HepG2 (cell line): Measurements from ENCODE around the gene TNFSF9. TPM values are rescaled to one million over a fixed set of nuclear protein-coding genes. Genes with fewer than 3 reads are reported as not detected.

Experiments used
- ATAC-seq: fragments of 200-7000 bp; cut with Tn5 transposase; 3 replicates; pipeline ENCODE4 v1.9.1; 2020; ENCODE audit warnings: mild to moderate bottlenecking, moderate library complexity
- BruUV-seq: library from RNA; stranded (reverse); fragments of 400-500 nt; replicated peaks from 2 replicates; lab custom pipeline; 2021; lab: Mats Ljungman, UMichigan
- CTCF ChIA-PET: fragments of 300-600 bp; formaldehyde crosslinking; extraction: SDS; loops from one replicate; lab custom pipeline; 2021; ENCODE audit warnings: low total read pairs, inconsistent platforms, low intra/inter-chr PET ratio; lab: Yijun Ruan, JAX
- POLR2A ChIA-PET: fragments of 350-600 bp; sonication (Branson Sonifier 250); formaldehyde crosslinking; loops from one replicate; lab custom pipeline; 2020; ENCODE audit warnings: antibody characterized with exemption, inconsistent platforms; lab: Yijun Ruan, JAX
- DNase-seq: peaks from one replicate; pipeline ENCODE4 v3.0.0-alpha.2; 2015; ENCODE audit warnings: low spot score
- FAIRE-seq: peaks from 3 replicates; lab custom pipeline; 2011; peaks lifted over from hg19 to GRCh38; lab: Jason Lieb, UNC
- H2AFZ ChIP-seq: one replicate; pipeline ENCODE4 v1.6.1; 2011; ENCODE audit warnings: low read length, inconsistent platforms
- H3K27ac ChIP-seq: fragments of 300-600 bp; 3 replicates; pipeline ENCODE4 v1.8.0; 2011; ENCODE audit warnings: mixed run types, mild to moderate bottlenecking, mixed read lengths, low read length, inconsistent platforms; ENCODE audit not compliant: insufficient read depth; ENCODE audit errors: extremely low read length
- H3K27me3 ChIP-seq, 2 experiments: fragments of 200-600 bp in 1 of 2; 2 replicates in 1 of 2; 3 replicates in 1 of 2; pipeline versions ENCODE4 v1.6.0 to v1.8.0; 2011; ENCODE audit warnings: low read length in 2 of 2, mild to moderate bottlenecking in 2 of 2, moderate library complexity in 2 of 2, inconsistent platforms in 1 of 2; ENCODE audit not compliant: insufficient read depth in 2 of 2, control insufficient read depth in 1 of 2
- H3K36me3 ChIP-seq, 2 experiments: fragments of 200-600 bp in 1 of 2; replicated peaks in 1 of 2; 2 replicates in 1 of 2; 3 replicates in 1 of 2; pipeline versions ENCODE4 v1.5.1 to v1.8.0; 2011; ENCODE audit warnings: low read length in 2 of 2, inconsistent platforms in 1 of 2; ENCODE audit not compliant: insufficient read depth in 2 of 2, control insufficient read depth in 1 of 2
- H3K4me1 ChIP-seq: 2 replicates; pipeline ENCODE4 v1.5.1; 2012; ENCODE audit warnings: low read length, inconsistent platforms; ENCODE audit not compliant: insufficient read depth
- H3K4me2 ChIP-seq: 2 replicates; pipeline ENCODE4 v1.6.0; 2011; ENCODE audit warnings: low read depth, low read length, inconsistent platforms
- H3K4me3 ChIP-seq, 3 experiments: fragments of 200-600 bp in 1 of 3; sonication (generic), shearing (Covaris generic) in 1 of 3; replicated peaks in 1 of 3; 2 replicates each; pipeline ENCODE4 v1.5.1; 2011 to 2016; ENCODE audit warnings: low read length in 3 of 3, inconsistent platforms in 2 of 3, low read depth in 2 of 3, mild to moderate bottlenecking in 2 of 3, control low read depth in 1 of 3, mixed read lengths in 1 of 3; ENCODE audit not compliant: insufficient read depth in 1 of 3
- H3K79me2 ChIP-seq: one replicate; pipeline ENCODE4 v1.6.1; 2011; ENCODE audit warnings: low read length, inconsistent platforms; ENCODE audit not compliant: insufficient read depth
- H3K9ac ChIP-seq: 2 replicates; pipeline ENCODE4 v1.6.0; 2011; ENCODE audit warnings: mild to moderate bottlenecking, low read depth, low read length, inconsistent platforms; ENCODE audit not compliant: insufficient read depth
- H3K9me3 ChIP-seq: 2 replicates; pipeline ENCODE4 v1.5.1; 2012; ENCODE audit warnings: mild to moderate bottlenecking, low read length
- H4K20me1 ChIP-seq: 2 replicates; pipeline ENCODE4 v1.6.0; 2011; ENCODE audit warnings: inconsistent platforms, mild to moderate bottlenecking, low read length, moderate library complexity; ENCODE audit not compliant: insufficient read depth
- GABPB1 ChIP-seq: IDR thresholded peaks from 2 replicates; pipeline ENCODE4 v1.6.1; 2016; ENCODE audit warnings: mild to moderate bottlenecking, missing genetic modification reagents, moderate library complexity, missing compliant biosample characterization
- IKZF4 ChIP-seq: sonication (generic); formaldehyde crosslinking; IDR thresholded peaks from 2 replicates; pipeline ENCODE4 v1.5.1; 2020; ENCODE audit warnings: borderline replicate concordance, mild to moderate bottlenecking, low read depth, missing genetic modification reagents; ENCODE audit errors: not compliant biosample characterization
- MED13 ChIP-seq: sonication (generic); formaldehyde crosslinking; IDR thresholded peaks from 2 replicates; pipeline ENCODE4 v1.5.0; 2020; ENCODE audit warnings: missing genetic modification reagents
- MIER3 ChIP-seq: IDR thresholded peaks from 2 replicates; pipeline ENCODE4 v1.6.1; 2016; ENCODE audit warnings: missing compliant biosample characterization, borderline replicate concordance
- NCOA5 ChIP-seq: sonication (generic); formaldehyde crosslinking; IDR thresholded peaks from 2 replicates; pipeline ENCODE4 v1.4.0; 2020; ENCODE audit warnings: missing genetic modification reagents
- NKX3-1 ChIP-seq: sonication (generic); formaldehyde crosslinking; IDR thresholded peaks from 2 replicates; pipeline ENCODE4 v1.5.0; 2020; ENCODE audit warnings: missing genetic modification reagents
- RBAK ChIP-seq: sonication (generic); formaldehyde crosslinking; IDR thresholded peaks from 2 replicates; pipeline ENCODE4 v1.5.1; 2020; ENCODE audit warnings: mild to moderate bottlenecking, missing genetic modification reagents
- SMYD3 ChIP-seq: sonication (generic); formaldehyde crosslinking; IDR thresholded peaks from 2 replicates; pipeline ENCODE4 v1.8.1; 2023; ENCODE audit warnings: mild to moderate bottlenecking, missing genetic modification reagents
- ZNF121 ChIP-seq: sonication (generic); formaldehyde crosslinking; IDR thresholded peaks from 2 replicates; pipeline ENCODE4 v1.5.0; 2020; ENCODE audit warnings: mild to moderate bottlenecking, missing genetic modification reagents
- ZNF260 ChIP-seq: sonication (generic); formaldehyde crosslinking; IDR thresholded peaks from 2 replicates; pipeline ENCODE4 v1.4.0; 2020; ENCODE audit warnings: missing genetic modification reagents, low read depth, mild to moderate bottlenecking, borderline replicate concordance
- ZNF329 ChIP-seq: sonication (generic); formaldehyde crosslinking; IDR thresholded peaks from 2 replicates; pipeline ENCODE4 v1.9.0; 2021; ENCODE audit warnings: low read depth, mild to moderate bottlenecking, missing genetic modification reagents
- ZNF75D ChIP-seq: sonication (generic); formaldehyde crosslinking; IDR thresholded peaks from 2 replicates; pipeline ENCODE4 v1.8.1; 2023; ENCODE audit warnings: missing genetic modification reagents, mild to moderate bottlenecking, borderline replicate concordance
- ZNF770 ChIP-seq: sonication (generic); formaldehyde crosslinking; IDR thresholded peaks from 2 replicates; pipeline ENCODE4 v1.5.0; 2020; ENCODE audit warnings: mild to moderate bottlenecking, missing genetic modification reagents
- ZNF83 ChIP-seq: sonication (generic); formaldehyde crosslinking; IDR thresholded peaks from 2 replicates; pipeline ENCODE4 v1.4.0; 2020; ENCODE audit warnings: missing genetic modification reagents, mild to moderate bottlenecking, borderline replicate concordance
- WGBS: methylation state at CpG from one replicate; pipeline ENCODE4 v1.1.6; 2017; ENCODE audit warnings: low lambda C conversion rate; 5-methylcytosine and 5-hydroxymethylcytosine counted together
- in situ Hi-C: cut with HindIII; loops from 2 replicates; pipeline ENCODE4 v1.10.0; 2017; ENCODE audit warnings: low pct_unique_long_range_greater_than_20kb; ENCODE audit not compliant: extremely low pct_ligation_motif_present
- intact Hi-C: fragments of 100-400 bp; cut with micrococcal nuclease; formaldehyde crosslinking; loops from one replicate; pipeline ENCODE4 v1.10.0; 2022; ENCODE audit not compliant: unreplicated experiment
- polyA plus RNA-seq, 8 experiments: library from polyadenylated mRNA; depleted of rRNA in 3 of 8; stranded (reverse) in 7 of 8; unstranded in 1 of 8; fragments of >200 nt; fragmentation: Illumina TruSeq in 4 of 8; extraction: Trizol in 4 of 8; gene quantifications; 2 replicates each; pipeline versions ENCODE4 v1.2.1 to v1.2.3, GENCODE V29; 2011 to 2016; ENCODE audit warnings: low read depth in 4 of 8, missing spikeins in 1 of 8, mixed read lengths in 1 of 8; ENCODE audit not compliant: insufficient read depth in 1 of 8
- total RNA-seq, 5 experiments: library from RNA; depleted of rRNA; stranded (reverse); fragments of >200 nt; fragmentation: Illumina TruSeq; extraction: Trizol; gene quantifications; 2 replicates each; pipeline ENCODE4 v1.2.3, GENCODE V29; 2016; ENCODE audit warnings: low read depth in 1 of 5

TNFSF9 gene
- total and polyA plus RNA-seq, 2 of the 13 experiments (the other 11 are each of a cell fraction or from before 2014, with no cell fraction given) = 1.0 to 1.8 TPM

GRCh38 chr19:6535558-6536137 is 4.8 kb downstream of the TNFSF9 start:
- H3K79me2 ChIP-seq = no peaks in the 10 kb centered on the region
- no peak for TF ChIP-seq ZNF329 (CRISPR knock-in tag)
- no peak for TF ChIP-seq MED13 (CRISPR knock-in tag)
- TF ChIP-seq ZNF83 = no peak
- no peak for TF ChIP-seq ZNF260 (CRISPR knock-in tag)
- TF ChIP-seq ZNF75D (CRISPR knock-in tag) = no peak
- TF ChIP-seq, all 625 proteins: peak for 0
- Histone ChIP-seq H3K9me3 (no peaks in the 10 kb centered on the region), H2AFZ (no peak overlapping the region), H3K27ac (no peak overlapping the region), H3K27me3 (peaks cover 0 to 14% of the 10 kb centered on the region in 2 experiments; a peak in 3 of 5 replicates), H3K9ac (no peak overlapping the region), H3K36me3 (no peaks in the 10 kb centered on the region), H4K20me1 (no peaks in the 10 kb centered on the region), H3K4me3 (no peak overlapping the region), H3K4me2 (no peak overlapping the region), H3K4me1 (peaks cover 36% of the 10 kb centered on the region)
- ChIA-PET CTCF (no interaction called here), POLR2A (no interaction called here)
- intact Hi-C loops = no loop called here
- in situ Hi-C loops = no loop called here
- WGBS = 92% methylated on average over 10 of the region's 10 CpGs
- no peak for ATAC-seq
- no peak for DNase-seq
- no TSS peak for BruUV-seq
- no peak for FAIRE-seq

DNA sequence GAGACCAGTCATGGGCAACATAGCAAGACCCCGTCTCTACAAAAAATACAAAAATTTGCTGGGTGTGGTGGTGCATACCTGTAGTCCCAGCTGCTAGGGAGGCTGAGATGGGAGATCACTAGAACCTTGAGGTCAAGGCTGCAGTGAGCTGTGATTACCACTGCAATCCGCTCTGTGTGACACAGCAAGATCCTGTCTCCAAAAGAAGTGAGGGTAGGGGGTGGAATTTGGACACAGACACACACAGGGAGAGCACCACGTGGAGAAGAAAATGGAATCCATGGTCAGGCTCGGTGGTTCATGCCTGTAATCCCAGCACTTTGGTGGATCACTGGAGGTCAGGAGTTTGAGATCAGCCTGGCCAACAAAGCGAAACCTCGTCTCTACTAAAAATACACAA is 8.7 kb downstream of the TNFSF9 start:
- Histone ChIP-seq H3K4me2 (no peak overlapping the region), H3K27ac (no peak overlapping the region), H3K9ac (no peak overlapping the region), H3K4me1 (peaks cover 17% of the 10 kb centered on the region), H3K4me3 (no peak overlapping the region), H2AFZ (no peak overlapping the region), H3K27me3 (no peaks in the 10 kb centered on the region), H4K20me1 (no peaks in the 10 kb centered on the region), H3K9me3 (no peaks in the 10 kb centered on the region), H3K79me2 (no peaks in the 10 kb centered on the region), H3K36me3 (no peaks in the 10 kb centered on the region)
- WGBS = 45% methylated on average over 6 of the region's 6 CpGs
- no peak for FAIRE-seq
- DNase-seq = no peak
- intact Hi-C loops = no loop called here
- ChIA-PET POLR2A (no interaction called here), CTCF (no interaction called here)
- in situ Hi-C loops = no loop called here
- TF ChIP-seq NCOA5 = no peak
- no peak for TF ChIP-seq MIER3
- no peak for TF ChIP-seq ZNF770
- no peak for TF ChIP-seq IKZF4 (CRISPR knock-in tag)
- TF ChIP-seq ZNF121 (CRISPR knock-in tag) = no peak
- TF ChIP-seq RBAK = no peak
- TF ChIP-seq SMYD3 (CRISPR knock-in tag) = no peak
- no peak for TF ChIP-seq NKX3-1 (CRISPR knock-in tag)
- no peak for TF ChIP-seq GABPB1 (CRISPR knock-in tag)
- no peak for ATAC-seq
- no TSS peak for BruUV-seq
